Thyroid gland (tissue), 4 donors: ENCODE data around the gene SIM1.

Experiments
- POLR2A ChIP-seq, 2 donors: fragments of 450-650 bp; IDR thresholded peaks; one replicate each; pipeline ENCODE4 v1.6.1; 2017; ENCODE audit warnings: antibody characterized with exemption in 2 of 2, mild to moderate bottlenecking in 2 of 2, moderate library complexity in 1 of 2
- TF ChIP-seq, protein P1 (sequence below), 6 experiments: fragments of 200-600 bp in 3 of 6; fragments of 450-650 bp in 3 of 6; sonication (generic) in 3 of 6; IDR thresholded peaks; one replicate each; pipeline ENCODE4 v1.5.1; 2016 to 2019; ENCODE audit warnings: antibody characterized with exemption in 6 of 6, mild to moderate bottlenecking in 2 of 6, inconsistent platforms in 1 of 6, moderate library complexity in 1 of 6

DNA sequence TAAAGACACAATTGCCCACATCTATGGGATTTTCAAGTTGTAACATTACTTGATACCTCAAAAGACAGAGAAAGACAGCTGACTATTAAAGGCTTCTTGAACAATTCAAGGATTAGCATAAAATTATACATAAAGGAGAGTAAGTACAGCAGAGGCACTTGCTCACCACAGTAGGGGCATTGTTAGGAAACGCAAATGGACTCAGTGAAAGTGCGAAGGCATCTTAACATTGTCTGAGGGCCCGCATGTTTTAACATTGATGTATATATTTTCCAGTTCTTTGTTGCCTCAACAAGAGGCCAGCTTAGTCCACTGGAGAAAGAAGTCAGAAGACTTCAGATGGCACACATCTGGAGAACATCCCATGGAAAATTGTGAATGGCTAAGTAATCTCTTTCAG, 115.4 kb downstream of the SIM1 start:
- no peak for TF ChIP-seq POLR2A (IDR thresholded peaks at IDR 0.05)
- TF ChIP-seq, protein P1, sequence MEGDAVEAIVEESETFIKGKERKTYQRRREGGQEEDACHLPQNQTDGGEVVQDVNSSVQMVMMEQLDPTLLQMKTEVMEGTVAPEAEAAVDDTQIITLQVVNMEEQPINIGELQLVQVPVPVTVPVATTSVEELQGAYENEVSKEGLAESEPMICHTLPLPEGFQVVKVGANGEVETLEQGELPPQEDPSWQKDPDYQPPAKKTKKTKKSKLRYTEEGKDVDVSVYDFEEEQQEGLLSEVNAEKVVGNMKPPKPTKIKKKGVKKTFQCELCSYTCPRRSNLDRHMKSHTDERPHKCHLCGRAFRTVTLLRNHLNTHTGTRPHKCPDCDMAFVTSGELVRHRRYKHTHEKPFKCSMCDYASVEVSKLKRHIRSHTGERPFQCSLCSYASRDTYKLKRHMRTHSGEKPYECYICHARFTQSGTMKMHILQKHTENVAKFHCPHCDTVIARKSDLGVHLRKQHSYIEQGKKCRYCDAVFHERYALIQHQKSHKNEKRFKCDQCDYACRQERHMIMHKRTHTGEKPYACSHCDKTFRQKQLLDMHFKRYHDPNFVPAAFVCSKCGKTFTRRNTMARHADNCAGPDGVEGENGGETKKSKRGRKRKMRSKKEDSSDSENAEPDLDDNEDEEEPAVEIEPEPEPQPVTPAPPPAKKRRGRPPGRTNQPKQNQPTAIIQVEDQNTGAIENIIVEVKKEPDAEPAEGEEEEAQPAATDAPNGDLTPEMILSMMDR (IDR thresholded peaks at IDR 0.05) = no peak
